ENCODE data around the gene SPOCD1. TPM values are rescaled to one million over a fixed set of nuclear protein-coding genes. Genes with fewer than 3 reads are reported as not detected.

Gene SPOCD1
- total and polyA plus RNA-seq, 2 of the 4 experiments (the other 2 are of a cell fraction): 59.7 to 132 TPM

DNA sequence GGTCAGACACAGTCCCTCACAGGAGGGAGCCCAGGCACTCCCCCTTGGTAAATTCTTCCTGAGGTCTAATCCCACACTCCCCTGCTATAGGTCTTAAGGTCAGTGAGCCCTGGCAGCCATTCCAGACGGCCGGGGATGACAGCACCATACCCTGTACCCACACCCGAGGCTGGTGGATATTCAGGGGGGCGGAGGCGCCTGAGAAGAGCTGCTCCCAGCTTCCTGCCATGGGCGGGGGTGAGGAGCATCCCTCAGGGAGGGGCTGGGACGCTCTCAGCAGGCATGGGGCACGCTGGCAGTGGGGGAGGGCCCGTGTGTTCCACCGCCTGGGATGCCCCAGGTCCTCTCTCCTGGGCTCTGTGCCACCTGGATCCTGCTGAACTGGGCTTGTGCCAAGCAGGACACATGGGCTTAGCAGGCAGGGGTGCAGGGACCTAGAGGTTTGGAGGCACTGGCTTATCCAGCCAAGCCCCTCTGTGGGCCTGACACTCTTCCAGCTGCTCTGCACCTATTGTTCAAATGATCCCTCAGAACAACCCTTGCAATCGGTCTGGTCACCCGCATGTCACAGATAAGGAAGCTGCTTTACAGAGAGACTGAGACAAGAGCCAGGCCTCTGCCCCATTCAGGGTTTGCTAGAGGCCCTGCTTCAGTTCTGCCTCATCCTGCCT, 46.0 kb downstream of the SPOCD1 start:
- ATAC-seq (ENCODE audit: low read depth): no peak
- Histone ChIP-seq H3K4me2 (ENCODE audit: low read depth, low read length) (no peak overlapping the region), H2BK20ac (ENCODE audit: low read depth, low read length) (no peak overlapping the region), H2AFZ (replicated peaks; ENCODE audit: low read length, poor library complexity) (no peak overlapping the region), H3K4me3 (ENCODE audit: insufficient read depth, low read depth, low read length) (no peak overlapping the region), H3K56ac (ENCODE audit: extremely low read depth, insufficient read depth, low read length) (no peak overlapping the region), H4K8ac (ENCODE audit: low read depth in 2 of 2, low read length in 2 of 2) (no peak overlapping the region), H3K4ac (ENCODE audit: low read depth, low read length) (no peak overlapping the region), H4K20me1 (ENCODE audit: insufficient read depth, low read length) (peaks cover 7% of the 10 kb centered on the region), H3K36me3 (ENCODE audit: control insufficient read depth, insufficient read depth, low read length) (no peaks in the 10 kb centered on the region), H3K79me1 (ENCODE audit: low read depth in 1 of 2, low read length in 2 of 2) (no peaks in the 10 kb centered on the region), H2BK5ac (ENCODE audit: low read depth, low read length, poor library complexity, severe bottlenecking) (no peak overlapping the region), H2AK5ac (ENCODE audit: low read depth, low read length) (no peak overlapping the region), H3K9me1 (ENCODE audit: insufficient read depth, low read length) (no peaks in the 10 kb centered on the region; the same call in 1 of the 2 replicates), H3K18ac (ENCODE audit: low read depth, low read length) (no peak overlapping the region), H4K91ac (ENCODE audit: insufficient read depth, low read depth, low read length) (no peak overlapping the region), H2BK120ac (ENCODE audit: low read depth, low read length) (no peak overlapping the region), H2BK15ac (ENCODE audit: low read depth, low read length) (no peak overlapping the region), H3K4me1 (ENCODE audit: control insufficient read depth, insufficient read depth, low read length) (peaks cover 3% of the 10 kb centered on the region; the same call in 1 of the 2 replicates), H3K14ac (replicated peaks; ENCODE audit: low read depth, low read length) (no peak overlapping the region), H2AK9ac (replicated peaks; ENCODE audit: low read depth, low read length, poor library complexity) (no peak overlapping the region), H3K23ac (ENCODE audit: low read depth, low read length) (no peak overlapping the region; the same call in 1 of the 2 replicates), H3K27ac (ENCODE audit: insufficient read depth, low read length) (no peak overlapping the region), H4K5ac (ENCODE audit: low read depth, low read length) (no peak overlapping the region), H3K9me3 (ENCODE audit: control insufficient read depth, insufficient read depth, low read length) (no peaks in the 10 kb centered on the region), H3K27me3 (ENCODE audit: control insufficient read depth, insufficient read depth, low read length) (peaks cover 68% of the 10 kb centered on the region), H3K9ac (ENCODE audit: low read depth, low read length) (no peak overlapping the region)
- ChIA-PET CTCF (no interaction called here), POLR2A (ENCODE audit: unreplicated experiment) (no interaction called here)
- TF ChIP-seq RCOR1 (IDR thresholded peaks at IDR 0.05; ENCODE audit: insufficient replicate concordance, low read length) (no peak), MAZ (IDR thresholded peaks at IDR 0.05; ENCODE audit: borderline replicate concordance, low read depth, low read length) (no peak), MAFK (IDR thresholded peaks at IDR 0.05; ENCODE audit: low read depth, low read length) (no peak)
- TF ChIP-seq, protein P1, sequence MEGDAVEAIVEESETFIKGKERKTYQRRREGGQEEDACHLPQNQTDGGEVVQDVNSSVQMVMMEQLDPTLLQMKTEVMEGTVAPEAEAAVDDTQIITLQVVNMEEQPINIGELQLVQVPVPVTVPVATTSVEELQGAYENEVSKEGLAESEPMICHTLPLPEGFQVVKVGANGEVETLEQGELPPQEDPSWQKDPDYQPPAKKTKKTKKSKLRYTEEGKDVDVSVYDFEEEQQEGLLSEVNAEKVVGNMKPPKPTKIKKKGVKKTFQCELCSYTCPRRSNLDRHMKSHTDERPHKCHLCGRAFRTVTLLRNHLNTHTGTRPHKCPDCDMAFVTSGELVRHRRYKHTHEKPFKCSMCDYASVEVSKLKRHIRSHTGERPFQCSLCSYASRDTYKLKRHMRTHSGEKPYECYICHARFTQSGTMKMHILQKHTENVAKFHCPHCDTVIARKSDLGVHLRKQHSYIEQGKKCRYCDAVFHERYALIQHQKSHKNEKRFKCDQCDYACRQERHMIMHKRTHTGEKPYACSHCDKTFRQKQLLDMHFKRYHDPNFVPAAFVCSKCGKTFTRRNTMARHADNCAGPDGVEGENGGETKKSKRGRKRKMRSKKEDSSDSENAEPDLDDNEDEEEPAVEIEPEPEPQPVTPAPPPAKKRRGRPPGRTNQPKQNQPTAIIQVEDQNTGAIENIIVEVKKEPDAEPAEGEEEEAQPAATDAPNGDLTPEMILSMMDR (conservative IDR thresholded peaks at IDR 0.05; ENCODE audit: low read depth, low read length): no peak
- 46% methylated on average over 8 of the region's 12 CpGs; no CpG with 5 or more reads in 1 of the 2 experiments for WGBS, 2 experiments (ENCODE audit: extremely low coverage in 2 of 2, insufficient read length in 1 of 2)
- in situ Hi-C loops (cut with MboI; ENCODE audit: low sequenced_read_pairs): no loop called here
- no TSS peak for BruUV-seq (replicated peaks)
- dilution Hi-C loops (cut with HindIII; ENCODE audit: low sequenced_read_pairs, unreplicated experiment): no loop called here
- DNase-seq: no peak
- intact Hi-C loops (cut with micrococcal nuclease): no loop called here
